K562 (cell line): ENCODE measurements around the gene DAB2. TPM values are rescaled to one million over a fixed set of nuclear protein-coding genes. Genes with fewer than 3 reads are reported as not detected.

Source experiments
- ATAC-seq: fragments of 200-7000 bp; cut with Tn5 transposase; 3 replicates; pipeline ENCODE4 v1.9.1; 2020; ENCODE audit warnings: moderate library complexity
- BruUV-seq: library from RNA; stranded (reverse); fragments of 400-500 nt; replicated peaks from 2 replicates; lab custom pipeline; 2021; lab: Mats Ljungman, UMichigan
- CTCF ChIA-PET: fragments of 300-600 bp; formaldehyde crosslinking; extraction: SDS; loops from one replicate; lab custom pipeline; 2021; ENCODE audit warnings: low intra/inter-chr PET ratio; lab: Yijun Ruan, JAX
- POLR2A ChIA-PET: fragments of 300-600, 350-650 bp; sonication (Branson Sonifier 250); formaldehyde crosslinking; extraction: SDS; loops from one replicate; lab custom pipeline; 2021; ENCODE audit warnings: antibody characterized with exemption, inconsistent platforms; lab: Yijun Ruan, JAX
- DNase-seq, 4 experiments: peaks; one replicate each; pipeline versions ENCODE4 v3.0.0 to v3.0.0-alpha.2; 2011 to 2018; ENCODE audit warnings: low spot score in 3 of 4, mixed read lengths in 3 of 4; ENCODE audit errors: extremely low read depth in 1 of 4
- FAIRE-seq: peaks from 2 replicates; lab custom pipeline; 2011; peaks lifted over from hg19 to GRCh38; lab: Jason Lieb, UNC
- H2AFZ ChIP-seq: 2 replicates; pipeline ENCODE4 v1.6.0; 2011; ENCODE audit warnings: low read depth, low read length, control low read depth, inconsistent platforms
- H3K27ac ChIP-seq: fragments of 200-600 bp; 3 replicates; pipeline ENCODE4 v1.8.0; 2011; ENCODE audit warnings: low read depth, mild to moderate bottlenecking, control low read depth, inconsistent platforms, low read length, moderate library complexity, mixed read lengths; ENCODE audit errors: extremely low read depth
- H3K27me3 ChIP-seq, 2 experiments: fragments of 300-600 bp in 1 of 2; 2 replicates in 1 of 2; 3 replicates in 1 of 2; pipeline versions ENCODE4 v1.6.0 to v1.8.0; 2011; ENCODE audit warnings: inconsistent platforms in 2 of 2, low read length in 2 of 2, mild to moderate bottlenecking in 1 of 2, mixed read lengths in 1 of 2, moderate library complexity in 1 of 2; ENCODE audit not compliant: control insufficient read depth in 2 of 2, insufficient read depth in 2 of 2
- H3K36me3 ChIP-seq: fragments of 300-600 bp; 3 replicates; pipeline ENCODE4 v1.8.0; 2011; ENCODE audit warnings: mild to moderate bottlenecking, low read length, inconsistent platforms; ENCODE audit not compliant: control insufficient read depth, insufficient read depth
- H3K4me1 ChIP-seq, 2 experiments: fragments of 200-600 bp in 1 of 2; replicated peaks in 1 of 2; 2 replicates in 1 of 2; 3 replicates in 1 of 2; pipeline versions ENCODE4 v1.5.1 to v1.8.0; 2011; ENCODE audit warnings: inconsistent platforms in 2 of 2, low read length in 2 of 2, mild to moderate bottlenecking in 1 of 2, mixed read lengths in 1 of 2, moderate library complexity in 1 of 2; ENCODE audit not compliant: control insufficient read depth in 2 of 2, insufficient read depth in 2 of 2
- H3K4me2 ChIP-seq: 2 replicates; pipeline ENCODE4 v1.6.1; 2011; ENCODE audit warnings: low read length, control low read depth, inconsistent platforms, mixed read lengths; ENCODE audit not compliant: insufficient read depth
- H3K4me3 ChIP-seq: fragments of 200-600 bp; sonication (generic), shearing (Covaris generic); 2 replicates; pipeline ENCODE4 v1.5.1; 2016; ENCODE audit warnings: control low read depth, inconsistent platforms
- H3K79me2 ChIP-seq: fragments of 200-600 bp; 3 replicates; pipeline ENCODE4 v1.8.0; 2011; ENCODE audit warnings: low read length, inconsistent platforms; ENCODE audit not compliant: control insufficient read depth, insufficient read depth
- H3K9ac ChIP-seq, 2 experiments: 2 replicates each; pipeline versions ENCODE4 v1.6.0 to v1.6.1; 2011; ENCODE audit warnings: low read depth in 2 of 2, low read length in 2 of 2, control low read depth in 1 of 2, inconsistent platforms in 1 of 2, mild to moderate bottlenecking in 1 of 2, mixed read lengths in 1 of 2; ENCODE audit not compliant: insufficient read depth in 1 of 2
- H3K9me1 ChIP-seq: one replicate; pipeline ENCODE4 v1.6.0; 2011; ENCODE audit warnings: inconsistent platforms, mild to moderate bottlenecking, low read length, moderate library complexity; ENCODE audit not compliant: control insufficient read depth, insufficient read depth
- H3K9me3 ChIP-seq: replicated peaks from 2 replicates; pipeline ENCODE4 v1.5.1; 2011; ENCODE audit warnings: low read depth, low read length, inconsistent platforms; ENCODE audit not compliant: control insufficient read depth, insufficient read depth
- H4K20me1 ChIP-seq: replicated peaks from 2 replicates; pipeline ENCODE4 v1.6.1; 2011; ENCODE audit warnings: low read length, inconsistent platforms, mixed read lengths; ENCODE audit not compliant: control insufficient read depth, insufficient read depth
- CSDE1 ChIP-seq, 2 experiments: fragments of 450-650 bp; IDR thresholded peaks; 2 replicates each; pipeline ENCODE4 v1.6.1; 2016; ENCODE audit warnings: mild to moderate bottlenecking in 1 of 2
- DMBX1 ChIP-seq: fragments of 250-450 bp; sonication (Bioruptor Pico); IDR thresholded peaks from 2 replicates; pipeline ENCODE4 v1.8.0; 2022; ENCODE audit warnings: inconsistent platforms, mild to moderate bottlenecking, moderate library complexity, borderline replicate concordance
- DNMT1 ChIP-seq: fragments of 450-650 bp; IDR thresholded peaks from 2 replicates; pipeline ENCODE4 v1.6.1; 2016; ENCODE audit warnings: antibody characterized with exemption, mild to moderate bottlenecking
- NEUROD1 ChIP-seq: fragments of 150-350 bp; IDR thresholded peaks from 2 replicates; pipeline ENCODE4 v1.6.1; 2014; ENCODE audit warnings: borderline replicate concordance, low read length, low read depth; ENCODE audit not compliant: partially characterized antibody
- RNF2 ChIP-seq: sonication (generic); IDR thresholded peaks from 2 replicates; pipeline ENCODE4 v1.6.1; 2016
- ZKSCAN3 ChIP-seq: fragments of 250-450 bp; sonication (Bioruptor Pico); IDR thresholded peaks from 2 replicates; pipeline ENCODE4 v1.4.0; 2020
- ZNF124 ChIP-seq: sonication (generic); formaldehyde crosslinking; IDR thresholded peaks from 2 replicates; pipeline ENCODE4 v1.8.1; 2022; ENCODE audit warnings: missing genetic modification reagents
- ZNF77 ChIP-seq: fragments of 250-450 bp; sonication (Bioruptor Pico); IDR thresholded peaks from 2 replicates; pipeline ENCODE4 v1.5.0; 2020
- WGBS: fragments of 100-300 bp; shearing (Covaris generic); methylation state at CpG from one replicate; pipeline ENCODE4 v1.1.6; 2016; ENCODE audit warnings: low coverage, mixed read lengths; ENCODE audit not compliant: insufficient coverage; ENCODE audit errors: missing lambda C conversion rate; 5-methylcytosine and 5-hydroxymethylcytosine counted together
- in situ Hi-C: fragments of 300-500 bp; cut with MboI; formaldehyde crosslinking; loops from 4 replicates; pipeline ENCODE4 v1.15.0; 2018; ENCODE audit warnings: inconsistent platforms, mixed read lengths
- intact Hi-C: fragments of 100-400 bp; cut with micrococcal nuclease; formaldehyde crosslinking; loops from 2 replicates; pipeline ENCODE4 v1.14.2; 2022
- polyA plus RNA-seq, 8 experiments: library from polyadenylated mRNA; depleted of rRNA in 4 of 8; stranded (reverse) in 5 of 8; unstranded in 3 of 8; fragments of >200 nt; fragmentation: Nextera tagmentation in 2 of 8; fragmentation: Illumina TruSeq in 1 of 8; extraction: Ambion mirVana in 2 of 8; extraction: Trizol in 1 of 8; gene quantifications; 2 replicates each; pipeline versions ENCODE4 v1.2.1 to v1.2.3, GENCODE V29; 2011 to 2014; ENCODE audit warnings: inconsistent platforms in 1 of 8, missing spikeins in 1 of 8
- total RNA-seq, 7 experiments: library from RNA; depleted of rRNA in 6 of 7; stranded (reverse); fragments of >200 nt in 6 of 7; fragmentation: Illumina TruSeq in 2 of 7; extraction: Trizol in 2 of 7; gene quantifications; 2 replicates each; pipeline versions ENCODE4 v1.2.1 to v1.2.3, GENCODE V29; 2011 to 2021; ENCODE audit warnings: low replicate concordance in 1 of 7
- TF ChIP-seq, protein P1 (sequence below), 2 experiments: IDR thresholded peaks in 1 of 2; conservative IDR thresholded peaks in 1 of 2; 2 replicates each; pipeline ENCODE4 v1.6.1; 2016; ENCODE audit warnings: low read depth in 2 of 2, mild to moderate bottlenecking in 1 of 2, missing compliant biosample characterization in 1 of 2, missing genetic modification characterization in 1 of 2, moderate library complexity in 1 of 2
- TF ChIP-seq, protein P2 (sequence below): conservative IDR thresholded peaks from 2 replicates; pipeline ENCODE4 v1.6.1; 2011; ENCODE audit warnings: low read depth, mild to moderate bottlenecking, low read length; ENCODE audit not compliant: control insufficient read depth
- TF ChIP-seq, protein P3 (sequence below): fragments of 250-450 bp; sonication (Bioruptor Pico); IDR thresholded peaks from 2 replicates; pipeline ENCODE4 v1.5.0; 2021
- TF ChIP-seq, protein P4 (sequence below): sonication (generic); formaldehyde crosslinking; IDR thresholded peaks from 2 replicates; pipeline ENCODE4 v1.8.0; 2022; ENCODE audit warnings: mild to moderate bottlenecking, missing genetic modification reagents

The DAB2 gene
- total and polyA plus RNA-seq, 9 of the 15 experiments (the other 6 are each of a cell fraction or from before 2014, with no cell fraction given), result 6.6 to 29.9 (median 24.1) TPM

DNA sequence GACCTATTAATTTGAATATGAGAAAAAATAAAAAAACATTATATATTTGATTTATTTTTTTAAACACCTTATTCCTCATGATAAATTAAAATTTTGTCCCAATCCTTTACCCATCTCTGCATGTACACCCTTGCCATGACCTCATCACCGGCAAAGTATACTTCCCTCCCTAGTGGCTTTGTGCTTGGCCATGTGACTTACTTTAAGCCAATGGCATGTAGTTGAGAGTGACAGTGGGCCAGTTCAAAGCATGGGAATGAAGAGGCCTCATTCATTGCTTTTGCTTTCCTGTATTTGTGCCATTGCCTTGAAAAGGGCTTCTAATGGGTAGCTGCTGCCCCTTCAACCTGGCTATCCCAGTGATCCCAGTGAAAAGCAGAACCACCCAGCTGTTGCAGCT is 91.7 kb downstream of the DAB2 start:
- ATAC-seq, result peak; percentile 81
- H4K20me1 ChIP-seq, result no peaks in the 10 kb centered on the region
- no peak overlapping the region for H3K27ac ChIP-seq
- ChIA-PET CTCF (no interaction called here), POLR2A (no interaction called here)
- H3K4me3 ChIP-seq, result no peak overlapping the region
- H3K36me3 ChIP-seq, result no peaks in the 10 kb centered on the region
- no peaks in the 10 kb centered on the region for H3K9me3 ChIP-seq
- peak overlapping the region; percentile 12; the same call in 1 of the 2 replicates for H3K4me2 ChIP-seq
- H3K9ac ChIP-seq, result no peak overlapping the region
- no peaks in the 10 kb centered on the region for H3K79me2 ChIP-seq
- intact Hi-C loops (no loop called here), in situ Hi-C loops (no loop called here)
- H3K4me1 ChIP-seq, result no peaks in the 10 kb centered on the region
- BruUV-seq, result no TSS peak
- no peaks in the 10 kb centered on the region for H3K9me1 ChIP-seq
- H2AFZ ChIP-seq, result peak overlapping the region; percentile 90
- WGBS, result 17% methylated on average over 1 of the region's 1 CpG
- peak; percentile 37 for FAIRE-seq
- peak in 1 of 4 experiments; percentile 3 for DNase-seq
- no peaks in the 10 kb centered on the region for H3K27me3 ChIP-seq
- TF ChIP-seq, protein P1, sequence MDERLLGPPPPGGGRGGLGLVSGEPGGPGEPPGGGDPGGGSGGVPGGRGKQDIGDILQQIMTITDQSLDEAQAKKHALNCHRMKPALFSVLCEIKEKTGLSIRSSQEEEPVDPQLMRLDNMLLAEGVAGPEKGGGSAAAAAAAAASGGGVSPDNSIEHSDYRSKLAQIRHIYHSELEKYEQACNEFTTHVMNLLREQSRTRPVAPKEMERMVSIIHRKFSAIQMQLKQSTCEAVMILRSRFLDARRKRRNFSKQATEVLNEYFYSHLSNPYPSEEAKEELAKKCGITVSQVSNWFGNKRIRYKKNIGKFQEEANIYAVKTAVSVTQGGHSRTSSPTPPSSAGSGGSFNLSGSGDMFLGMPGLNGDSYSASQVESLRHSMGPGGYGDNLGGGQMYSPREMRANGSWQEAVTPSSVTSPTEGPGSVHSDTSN (CRISPR knock-in tag; IDR thresholded peaks at IDR 0.05; ENCODE audit: low read depth), result no peak
- TF ChIP-seq, protein P1 (tag; conservative IDR thresholded peaks at IDR 0.05; ENCODE audit: low read depth), result no peak
- TF ChIP-seq, protein P2, sequence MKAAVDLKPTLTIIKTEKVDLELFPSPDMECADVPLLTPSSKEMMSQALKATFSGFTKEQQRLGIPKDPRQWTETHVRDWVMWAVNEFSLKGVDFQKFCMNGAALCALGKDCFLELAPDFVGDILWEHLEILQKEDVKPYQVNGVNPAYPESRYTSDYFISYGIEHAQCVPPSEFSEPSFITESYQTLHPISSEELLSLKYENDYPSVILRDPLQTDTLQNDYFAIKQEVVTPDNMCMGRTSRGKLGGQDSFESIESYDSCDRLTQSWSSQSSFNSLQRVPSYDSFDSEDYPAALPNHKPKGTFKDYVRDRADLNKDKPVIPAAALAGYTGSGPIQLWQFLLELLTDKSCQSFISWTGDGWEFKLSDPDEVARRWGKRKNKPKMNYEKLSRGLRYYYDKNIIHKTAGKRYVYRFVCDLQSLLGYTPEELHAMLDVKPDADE, result no peak
- TF ChIP-seq CSDE1 (IDR thresholded peaks at IDR 0.05), result no peak
- no peak for TF ChIP-seq ZNF124 (CRISPR knock-in tag)
- TF ChIP-seq RNF2, result no peak
- TF ChIP-seq ZKSCAN3 (CRISPR knock-in tag), result no peak
- TF ChIP-seq ZNF77 (CRISPR knock-in tag), result no peak
- no peak for TF ChIP-seq DMBX1 (CRISPR knock-in tag)
- TF ChIP-seq NEUROD1, result no peak
- TF ChIP-seq, protein P3, sequence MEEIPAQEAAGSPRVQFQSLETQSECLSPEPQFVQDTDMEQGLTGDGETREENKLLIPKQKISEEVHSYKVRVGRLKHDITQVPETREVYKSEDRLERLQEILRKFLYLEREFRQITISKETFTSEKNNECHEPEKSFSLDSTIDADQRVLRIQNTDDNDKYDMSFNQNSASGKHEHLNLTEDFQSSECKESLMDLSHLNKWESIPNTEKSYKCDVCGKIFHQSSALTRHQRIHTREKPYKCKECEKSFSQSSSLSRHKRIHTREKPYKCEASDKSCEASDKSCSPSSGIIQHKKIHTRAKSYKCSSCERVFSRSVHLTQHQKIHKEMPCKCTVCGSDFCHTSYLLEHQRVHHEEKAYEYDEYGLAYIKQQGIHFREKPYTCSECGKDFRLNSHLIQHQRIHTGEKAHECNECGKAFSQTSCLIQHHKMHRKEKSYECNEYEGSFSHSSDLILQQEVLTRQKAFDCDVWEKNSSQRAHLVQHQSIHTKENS (CRISPR knock-in tag), result no peak
- TF ChIP-seq, protein P4, sequence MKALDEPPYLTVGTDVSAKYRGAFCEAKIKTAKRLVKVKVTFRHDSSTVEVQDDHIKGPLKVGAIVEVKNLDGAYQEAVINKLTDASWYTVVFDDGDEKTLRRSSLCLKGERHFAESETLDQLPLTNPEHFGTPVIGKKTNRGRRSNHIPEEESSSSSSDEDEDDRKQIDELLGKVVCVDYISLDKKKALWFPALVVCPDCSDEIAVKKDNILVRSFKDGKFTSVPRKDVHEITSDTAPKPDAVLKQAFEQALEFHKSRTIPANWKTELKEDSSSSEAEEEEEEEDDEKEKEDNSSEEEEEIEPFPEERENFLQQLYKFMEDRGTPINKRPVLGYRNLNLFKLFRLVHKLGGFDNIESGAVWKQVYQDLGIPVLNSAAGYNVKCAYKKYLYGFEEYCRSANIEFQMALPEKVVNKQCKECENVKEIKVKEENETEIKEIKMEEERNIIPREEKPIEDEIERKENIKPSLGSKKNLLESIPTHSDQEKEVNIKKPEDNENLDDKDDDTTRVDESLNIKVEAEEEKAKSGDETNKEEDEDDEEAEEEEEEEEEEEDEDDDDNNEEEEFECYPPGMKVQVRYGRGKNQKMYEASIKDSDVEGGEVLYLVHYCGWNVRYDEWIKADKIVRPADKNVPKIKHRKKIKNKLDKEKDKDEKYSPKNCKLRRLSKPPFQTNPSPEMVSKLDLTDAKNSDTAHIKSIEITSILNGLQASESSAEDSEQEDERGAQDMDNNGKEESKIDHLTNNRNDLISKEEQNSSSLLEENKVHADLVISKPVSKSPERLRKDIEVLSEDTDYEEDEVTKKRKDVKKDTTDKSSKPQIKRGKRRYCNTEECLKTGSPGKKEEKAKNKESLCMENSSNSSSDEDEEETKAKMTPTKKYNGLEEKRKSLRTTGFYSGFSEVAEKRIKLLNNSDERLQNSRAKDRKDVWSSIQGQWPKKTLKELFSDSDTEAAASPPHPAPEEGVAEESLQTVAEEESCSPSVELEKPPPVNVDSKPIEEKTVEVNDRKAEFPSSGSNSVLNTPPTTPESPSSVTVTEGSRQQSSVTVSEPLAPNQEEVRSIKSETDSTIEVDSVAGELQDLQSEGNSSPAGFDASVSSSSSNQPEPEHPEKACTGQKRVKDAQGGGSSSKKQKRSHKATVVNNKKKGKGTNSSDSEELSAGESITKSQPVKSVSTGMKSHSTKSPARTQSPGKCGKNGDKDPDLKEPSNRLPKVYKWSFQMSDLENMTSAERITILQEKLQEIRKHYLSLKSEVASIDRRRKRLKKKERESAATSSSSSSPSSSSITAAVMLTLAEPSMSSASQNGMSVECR, result no peak
- no peak for TF ChIP-seq DNMT1
